ENCODE measurements around the gene CRYZ.

The CRYZ gene

DNA sequence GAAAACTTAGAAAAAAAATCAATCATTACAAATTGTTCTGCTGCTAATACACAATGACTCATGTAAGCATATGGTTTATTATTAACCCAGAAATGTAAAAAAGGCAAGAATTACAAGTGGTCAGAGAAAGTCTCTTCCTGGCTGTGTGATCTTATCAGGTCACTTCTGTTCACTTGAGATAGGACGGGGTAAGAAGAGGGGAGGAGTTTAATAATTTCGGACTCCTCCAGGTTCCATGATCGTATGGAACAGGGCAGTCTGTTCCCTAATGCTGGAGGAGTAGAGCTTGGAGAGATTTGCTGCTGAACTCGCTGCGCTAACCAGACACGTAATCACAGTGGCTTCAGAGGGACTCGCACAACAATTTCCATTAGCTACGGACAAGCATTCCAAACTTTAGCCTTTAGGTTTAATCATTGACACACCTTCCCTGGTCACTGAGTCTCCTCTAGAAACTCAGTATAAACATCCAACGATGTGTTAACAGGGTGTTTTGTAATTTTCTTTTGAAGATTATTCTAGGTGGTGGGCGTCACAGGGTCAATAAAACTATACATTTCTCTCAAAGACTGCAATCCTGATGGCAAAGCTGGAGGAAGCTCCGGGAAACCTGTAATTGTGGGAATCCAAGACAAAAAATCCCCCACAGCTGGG, 1.3 kb downstream of the CRYZ start:
- no peak for DNase-seq (ENCODE audit: low spot score)

DNA sequence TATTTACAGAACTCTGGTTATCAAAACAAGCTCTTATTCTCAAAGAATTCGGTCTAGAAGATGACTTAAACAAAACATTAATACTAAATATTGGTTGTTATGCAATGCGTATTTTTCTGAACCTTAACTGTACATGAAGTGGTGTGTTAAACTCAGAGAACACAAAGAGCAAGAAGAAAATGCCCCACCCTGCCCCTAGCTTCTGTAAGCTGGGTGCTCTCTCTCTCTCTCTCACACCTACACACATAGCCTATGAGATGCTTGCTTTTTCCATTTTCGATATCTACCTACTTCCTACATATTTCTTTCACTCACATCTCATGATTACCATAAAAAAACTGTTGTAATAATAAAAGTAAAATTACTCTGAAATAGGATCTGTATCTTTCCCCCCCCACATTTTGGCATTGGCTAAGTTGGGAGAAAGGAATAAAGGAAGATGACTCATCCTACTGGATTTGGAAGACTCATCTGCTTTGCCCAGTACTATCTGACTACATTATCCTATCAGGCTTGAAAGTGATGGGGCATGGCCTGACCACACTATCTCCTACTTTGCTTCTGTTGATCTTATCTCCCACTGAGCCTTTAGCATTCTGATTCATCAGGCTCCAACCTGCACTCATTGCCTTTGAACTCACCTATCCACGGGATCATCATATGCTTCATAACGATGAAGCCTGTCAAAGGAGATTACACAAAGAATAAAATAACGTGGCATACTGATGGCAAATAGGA, 2.9 kb downstream of the CRYZ start:
- peak; percentile 9 for DNase-seq (ENCODE audit: low spot score)

DNA sequence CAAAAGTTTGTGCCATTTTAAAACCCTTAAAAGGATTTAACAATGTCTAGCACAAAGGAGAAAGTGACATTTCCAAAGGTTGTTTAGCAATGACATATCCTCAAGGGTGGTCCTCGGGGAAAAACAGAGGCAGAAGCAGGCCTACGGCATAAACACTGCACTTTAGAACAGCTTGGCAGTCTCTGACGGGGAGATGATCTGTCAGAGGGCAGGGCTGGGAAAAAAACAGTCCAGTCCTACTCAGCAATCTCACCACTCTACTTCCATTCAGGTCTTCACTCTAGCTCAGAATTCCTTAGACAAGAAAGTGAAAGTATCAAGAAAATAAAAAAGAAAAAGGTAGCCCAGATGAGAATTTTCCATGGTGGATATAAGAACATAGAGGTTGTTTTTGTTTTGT, 4.1 kb downstream of the CRYZ start:
- DNase-seq (ENCODE audit: low spot score), result no peak

DNA sequence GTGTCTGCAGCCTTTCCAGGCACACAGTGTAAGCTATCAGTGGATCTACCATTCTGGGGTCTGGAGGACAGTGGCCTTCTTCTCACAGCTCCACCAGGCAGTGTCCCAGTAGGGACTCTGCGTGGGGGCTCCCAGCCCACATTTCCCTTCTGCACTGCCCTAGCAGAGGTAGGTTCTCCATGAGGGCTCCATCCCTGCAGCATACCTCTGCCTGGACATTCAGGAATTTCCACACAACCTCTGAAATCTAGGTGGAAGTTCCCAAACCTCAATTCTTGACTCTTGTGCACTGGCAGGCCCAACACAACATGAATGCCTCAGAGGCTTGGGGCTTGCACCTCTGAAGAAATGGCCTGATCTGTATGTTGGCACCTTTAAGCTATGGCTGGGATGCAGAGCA, 6.8 kb downstream of the CRYZ start:
- DNase-seq (ENCODE audit: low spot score), result no peak

DNA sequence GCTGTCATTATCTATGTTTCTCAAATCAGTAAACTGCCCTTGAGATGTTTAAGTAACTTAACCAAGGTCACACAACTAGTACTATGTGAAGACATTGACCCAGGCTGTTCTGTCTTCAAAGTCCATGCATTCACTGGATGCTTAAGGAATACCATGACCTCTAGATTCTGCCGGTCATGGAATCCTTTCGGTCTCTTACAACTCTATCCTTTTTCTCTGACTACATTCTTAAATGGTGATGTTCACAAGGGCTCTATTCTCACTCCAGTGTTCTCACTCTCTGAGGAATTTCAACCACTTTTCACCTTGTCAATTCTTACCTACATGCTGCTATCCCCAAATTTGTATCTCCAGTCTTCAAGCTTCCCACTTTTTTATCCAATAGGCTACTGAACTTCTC, 15.2 kb downstream of the CRYZ start:
- no peak for DNase-seq (ENCODE audit: low spot score)

DNA sequence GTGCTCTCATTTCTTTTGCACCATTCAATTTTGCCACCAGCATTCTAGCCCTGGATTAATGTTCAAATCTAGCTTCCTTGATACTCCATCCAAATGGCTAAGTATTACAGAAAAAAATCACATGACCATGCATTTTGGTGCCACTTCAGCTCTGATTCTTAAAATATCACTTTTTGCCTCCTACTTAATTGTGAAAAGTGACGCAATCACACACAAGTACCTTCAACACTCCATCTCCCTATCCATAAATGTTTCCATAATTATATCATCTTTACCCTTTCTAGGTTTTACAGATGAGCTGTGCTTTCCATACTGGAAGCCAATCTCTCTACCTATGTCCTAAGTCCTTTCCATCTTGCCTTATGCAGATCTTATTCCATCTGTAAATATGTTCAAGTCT, 16.0 kb downstream of the CRYZ start:
- no peak for DNase-seq (ENCODE audit: low spot score)

DNA sequence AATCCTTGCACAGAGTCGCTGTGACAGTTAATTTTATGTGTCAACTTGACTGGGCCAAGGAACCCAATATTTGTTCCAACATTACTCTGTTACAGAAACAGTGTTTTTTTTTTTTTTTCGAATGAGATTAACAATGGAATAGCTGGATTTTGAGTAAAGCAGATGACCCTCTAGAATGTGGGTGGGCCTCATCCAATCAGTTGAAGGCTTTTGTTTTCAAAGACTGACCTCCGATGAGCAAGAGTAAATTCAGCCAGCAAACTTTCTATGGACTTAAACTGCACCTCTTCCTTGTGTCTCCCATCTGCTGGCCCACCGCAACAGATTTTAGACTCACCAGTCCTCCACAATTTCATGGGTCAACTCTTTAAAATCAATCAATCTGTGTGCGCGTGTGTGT, 17.0 kb downstream of the CRYZ start:
- DNase-seq (ENCODE audit: low spot score), result no peak

DNA sequence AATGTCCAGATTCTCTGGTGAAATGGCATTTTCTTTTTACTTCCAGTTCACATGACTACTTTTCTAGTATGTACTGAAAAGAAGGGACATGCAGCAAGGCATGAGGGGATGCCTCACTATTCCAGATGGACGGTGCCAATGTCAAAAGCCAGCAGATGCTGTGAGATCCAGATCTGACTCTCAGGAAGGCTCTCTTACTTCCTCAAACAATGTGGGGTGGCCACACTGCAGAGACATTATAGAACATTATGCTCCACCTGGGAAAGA, 17.7 kb downstream of the CRYZ start:
- no peak for DNase-seq (ENCODE audit: low spot score)

DNA sequence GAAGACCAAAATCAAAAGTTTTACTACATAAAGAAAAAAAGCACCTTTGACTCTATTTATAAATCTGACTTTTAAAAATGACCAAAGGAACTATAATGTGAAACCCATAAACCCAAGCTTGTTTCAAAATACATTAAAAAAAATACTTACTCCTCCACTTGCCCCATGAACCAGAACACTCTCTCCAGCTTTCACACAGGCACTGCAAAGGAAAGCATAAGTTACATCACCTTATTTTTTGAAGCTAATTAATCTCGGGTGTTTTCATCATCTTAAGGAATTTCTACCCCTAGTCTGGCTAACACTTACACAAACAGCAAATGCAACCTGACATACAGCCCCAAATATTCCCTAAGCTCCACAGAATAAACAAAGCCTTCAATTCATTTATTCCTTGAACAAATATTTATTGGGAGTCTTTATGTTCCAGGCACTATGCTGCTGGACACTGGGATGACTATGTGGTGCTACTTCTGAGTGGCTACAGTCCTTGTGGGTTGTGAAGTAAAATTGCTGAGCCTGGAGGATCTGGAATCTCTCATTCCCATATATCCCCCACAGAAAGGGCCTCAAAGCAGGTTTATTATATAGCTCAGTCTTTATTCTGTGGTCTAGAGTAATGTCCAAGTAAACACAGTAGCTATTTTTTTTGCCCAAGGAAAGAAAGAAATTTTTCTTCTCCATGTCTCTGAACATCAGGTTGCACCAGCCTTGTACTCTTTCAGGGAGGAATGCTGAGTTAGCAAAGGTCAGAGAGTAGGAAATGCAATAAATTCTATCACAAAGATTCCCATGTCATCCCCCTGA, 18.2 kb downstream of the CRYZ start:
- DNase-seq (ENCODE audit: low spot score), result no peak

DNA sequence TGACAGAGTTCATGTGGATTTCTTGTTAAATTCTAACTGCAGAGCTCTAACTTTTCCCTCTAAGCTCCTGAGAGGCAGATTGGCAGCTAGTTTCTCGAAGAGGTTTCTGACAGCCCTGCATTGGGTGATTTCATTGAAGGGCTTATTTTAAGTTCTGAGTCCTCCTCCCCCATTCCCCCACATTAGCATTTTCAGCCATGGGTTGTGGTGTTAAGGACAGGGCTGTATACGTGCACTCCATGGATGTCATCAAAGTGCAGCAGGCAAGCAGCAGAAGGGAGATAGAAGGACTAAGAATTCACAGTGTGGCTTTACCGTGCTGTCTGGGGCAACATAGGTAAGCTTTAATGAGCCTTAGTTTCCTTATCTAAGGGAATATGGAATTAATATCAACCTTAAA, 19.0 kb downstream of the CRYZ start:
- no peak for DNase-seq (ENCODE audit: low spot score)

DNA sequence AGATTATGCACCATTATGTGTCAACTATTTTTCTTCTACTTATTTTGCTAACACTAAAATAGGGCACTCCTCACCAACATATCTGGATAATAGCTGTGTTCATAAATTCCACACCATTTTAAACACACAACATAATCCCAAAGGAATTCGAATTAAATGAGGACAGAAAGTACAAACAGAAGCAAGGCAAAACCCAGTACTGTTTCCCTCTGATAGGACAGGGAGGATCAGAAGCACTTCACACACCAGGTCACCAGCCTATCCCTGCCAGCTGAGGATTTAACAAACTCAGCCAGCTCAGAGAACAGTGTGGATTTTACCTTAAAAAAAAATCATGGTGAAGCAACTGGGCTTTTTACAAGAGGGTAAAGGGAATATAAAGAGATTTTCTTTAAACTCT, 20.0 kb downstream of the CRYZ start:
- no peak for DNase-seq (ENCODE audit: low spot score)

DNA sequence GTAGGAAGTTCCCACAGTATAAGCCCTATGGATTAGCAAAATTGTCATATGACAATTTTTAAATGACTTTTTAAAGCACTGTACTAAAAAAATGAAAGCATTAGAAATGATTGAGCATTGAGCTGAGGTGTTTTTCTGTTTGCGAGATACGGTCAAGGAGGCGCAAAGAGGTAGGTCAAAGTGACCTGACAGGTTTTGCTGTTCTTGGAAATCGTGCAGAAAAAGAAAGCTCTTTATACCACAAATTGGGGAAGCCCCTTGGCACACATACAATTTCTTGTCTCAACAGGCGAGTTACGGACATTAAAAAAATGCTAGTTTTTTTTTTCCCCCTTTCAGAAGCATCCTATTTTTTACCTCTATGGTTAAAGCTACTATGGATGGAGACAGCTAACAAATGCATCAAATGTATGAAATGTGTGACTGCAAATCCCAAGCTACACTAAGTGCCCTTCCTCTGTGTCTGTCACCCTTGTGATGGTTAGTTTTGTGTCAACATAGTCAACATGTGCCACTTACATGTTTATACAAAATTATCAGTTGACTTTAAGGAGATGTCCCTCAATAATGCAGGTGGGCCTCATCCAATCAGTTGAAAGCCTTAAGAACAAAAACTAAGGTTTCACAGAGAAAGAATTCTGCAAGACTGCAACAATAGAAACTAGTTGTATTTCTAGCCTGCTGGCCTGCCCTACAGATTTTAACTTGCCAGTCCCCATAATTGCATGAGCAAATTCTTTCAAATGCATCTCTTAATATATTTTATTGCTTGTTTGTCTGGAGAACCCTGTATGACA, 29.3 kb downstream of the CRYZ start:
- no peak for DNase-seq (ENCODE audit: low spot score)

DNA sequence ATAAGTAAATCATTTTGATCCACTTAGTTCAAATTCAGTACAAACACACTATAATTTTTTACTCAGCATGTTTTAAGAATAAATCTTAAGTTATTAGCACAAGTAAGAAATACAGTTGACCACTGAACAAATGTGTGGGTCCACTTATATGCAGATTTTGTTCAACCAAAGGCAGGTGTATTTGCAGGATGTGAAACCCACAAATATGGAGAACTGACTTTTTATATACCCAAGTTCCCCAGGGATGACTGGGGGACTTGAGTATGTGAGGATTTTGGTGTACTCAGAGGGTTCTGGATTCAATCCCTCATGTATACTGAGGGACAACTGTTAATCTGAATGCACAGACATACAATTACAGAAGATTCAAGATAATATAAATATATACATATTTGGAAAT, 33.5 kb downstream of the CRYZ start:
- DNase-seq (ENCODE audit: low spot score), result no peak

DNA sequence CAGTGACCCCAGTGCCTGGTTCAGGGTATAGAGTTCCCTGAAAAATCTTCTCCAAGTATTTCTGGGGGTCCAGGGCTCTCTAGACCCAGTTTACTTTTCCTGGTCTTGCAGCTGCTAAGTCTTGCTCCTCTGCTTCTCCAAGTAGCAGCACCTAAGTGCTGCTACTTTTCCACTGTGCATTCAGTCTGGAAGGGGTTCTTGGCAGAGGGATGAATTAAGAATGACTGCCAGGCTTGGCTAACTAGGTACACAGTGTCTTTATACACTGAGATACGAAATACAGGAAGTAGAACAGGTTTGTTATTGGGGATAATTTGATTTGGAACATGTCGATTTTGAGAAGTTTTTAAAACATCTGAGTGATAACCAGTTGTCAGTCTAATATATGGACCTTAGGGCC, 35.0 kb downstream of the CRYZ start:
- DNase-seq (ENCODE audit: low spot score), result no peak

DNA sequence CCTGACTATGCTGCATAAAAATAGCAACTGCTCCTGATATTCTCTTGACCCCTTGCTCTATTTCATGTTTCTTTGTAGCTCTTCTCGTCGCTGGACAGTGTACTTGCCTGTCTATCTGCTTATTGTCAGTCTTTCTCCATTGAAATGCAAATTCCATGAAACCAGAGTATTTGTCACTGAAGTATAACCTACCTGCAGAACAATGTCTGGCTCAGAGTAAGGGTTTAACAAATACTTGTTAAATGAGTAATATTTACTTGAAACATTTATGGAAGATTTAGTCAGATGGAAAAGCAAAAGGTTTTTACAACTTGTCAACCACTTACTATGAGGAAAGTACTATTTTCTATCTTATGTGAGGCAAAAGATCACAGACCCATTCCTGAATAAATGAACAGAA, 39.4 kb downstream of the CRYZ start:
- DNase-seq (ENCODE audit: low spot score), result no peak

DNA sequence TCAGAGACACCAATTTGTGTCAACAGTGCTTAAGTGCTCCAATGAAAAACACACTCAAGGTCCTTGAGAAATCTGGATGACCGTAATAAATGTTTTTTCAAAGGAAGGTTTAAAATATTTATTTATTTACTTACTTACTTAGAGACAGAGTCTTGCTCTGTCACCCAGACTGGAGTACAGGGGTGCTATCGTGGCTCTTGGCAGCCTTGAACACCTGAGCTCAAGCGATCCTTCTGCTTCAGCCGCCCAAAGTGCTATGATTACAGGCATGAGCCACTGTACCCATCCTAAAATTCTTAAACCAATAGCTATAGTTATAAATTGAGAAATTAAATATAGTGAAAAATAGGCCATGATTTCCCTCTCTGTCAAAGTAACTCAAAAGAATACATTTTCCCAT, 41.9 kb downstream of the CRYZ start:
- DNase-seq (ENCODE audit: low spot score), result no peak

DNA sequence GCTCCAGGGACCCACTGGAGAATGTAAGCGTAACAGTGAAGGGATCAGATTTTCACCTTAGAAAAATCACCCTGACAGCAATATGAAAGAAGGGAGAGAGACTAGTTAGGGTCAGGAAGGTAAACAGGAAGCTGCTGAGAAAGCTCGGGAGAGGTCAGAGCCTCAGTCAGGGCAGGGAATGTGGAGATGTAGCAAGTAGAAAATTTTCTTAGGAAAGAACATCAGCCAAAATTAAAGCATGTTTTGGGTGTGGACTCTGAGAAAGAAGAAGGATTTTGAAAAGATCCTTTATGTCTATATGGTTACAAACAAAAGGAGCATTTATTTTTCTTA, 42.5 kb downstream of the CRYZ start:
- DNase-seq (ENCODE audit: low spot score), result no peak

DNA sequence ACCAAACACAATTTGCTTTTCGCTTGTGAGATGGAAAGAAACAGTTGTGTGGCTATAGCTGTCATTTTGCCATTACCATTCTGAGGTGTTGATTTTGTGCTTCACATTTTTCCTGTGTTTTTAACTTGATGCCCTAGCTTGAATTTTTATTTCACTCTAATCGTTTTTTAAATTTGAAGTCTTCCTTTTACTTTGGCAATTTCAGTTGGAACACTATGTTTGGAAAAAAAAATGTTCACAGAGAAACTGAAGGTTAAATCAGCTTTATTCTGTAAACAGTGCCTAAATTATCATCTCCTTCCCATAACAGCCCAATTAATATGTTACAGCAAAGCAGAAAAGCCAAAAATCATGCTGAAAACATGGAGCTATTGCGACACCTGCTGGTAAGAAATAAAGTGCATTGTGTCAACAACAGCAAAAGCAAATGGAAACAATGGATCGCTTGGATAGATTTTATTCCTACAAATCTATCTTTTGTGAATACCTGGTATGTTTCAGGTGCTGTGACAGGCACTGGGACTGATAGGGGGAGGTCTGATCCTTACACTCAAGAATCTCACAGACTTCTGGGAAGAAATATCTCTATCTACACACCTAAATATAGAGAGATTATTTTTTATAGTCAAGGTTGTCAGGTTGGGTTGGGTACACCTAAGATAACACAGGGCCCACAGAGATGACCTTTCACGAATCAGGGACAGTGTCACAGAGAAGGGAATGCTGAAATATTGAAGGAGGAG, 43.1 kb downstream of the CRYZ start:
- DNase-seq (ENCODE audit: low spot score), result peak; percentile 54

DNA sequence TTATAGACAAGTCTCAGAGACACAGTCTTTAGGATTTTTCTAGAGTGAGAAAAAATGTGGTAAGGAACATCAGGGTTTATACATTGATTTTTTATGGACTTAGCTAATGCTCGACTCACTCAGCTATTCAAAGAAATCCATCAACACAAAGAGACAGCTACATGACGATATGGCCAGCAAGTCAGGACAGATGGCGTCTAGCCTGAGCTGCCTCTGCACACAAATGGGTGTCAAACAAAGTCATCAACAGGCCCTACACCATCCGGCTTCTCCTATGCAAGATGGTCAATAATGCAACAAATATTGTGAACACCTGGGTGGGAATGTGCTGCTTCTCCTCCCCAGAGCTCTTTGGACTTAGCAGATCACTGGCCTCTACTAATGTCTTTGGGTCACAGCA, 45.9 kb downstream of the CRYZ start:
- DNase-seq (ENCODE audit: low spot score), result no peak

DNA sequence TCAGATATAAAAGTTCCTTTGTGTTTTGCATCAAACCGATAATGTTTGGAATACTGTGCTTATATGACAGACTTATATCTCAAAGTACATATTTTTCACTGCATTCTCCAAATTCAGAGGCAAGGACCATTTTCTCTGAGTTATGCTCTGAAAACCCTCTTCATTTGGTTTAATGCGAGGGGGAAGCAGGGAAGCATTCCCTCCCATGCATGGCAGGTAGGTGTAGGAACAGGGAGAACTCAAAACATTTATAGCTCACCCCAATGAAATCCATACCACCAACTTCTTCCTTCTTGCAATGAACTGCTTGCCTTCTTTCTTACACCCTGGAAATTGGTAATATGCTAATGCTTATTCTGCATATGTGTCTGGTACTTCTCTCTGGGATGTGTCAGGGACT, 48.5 kb downstream of the CRYZ start:
- peak; percentile 56 for DNase-seq (ENCODE audit: low spot score)

DNA sequence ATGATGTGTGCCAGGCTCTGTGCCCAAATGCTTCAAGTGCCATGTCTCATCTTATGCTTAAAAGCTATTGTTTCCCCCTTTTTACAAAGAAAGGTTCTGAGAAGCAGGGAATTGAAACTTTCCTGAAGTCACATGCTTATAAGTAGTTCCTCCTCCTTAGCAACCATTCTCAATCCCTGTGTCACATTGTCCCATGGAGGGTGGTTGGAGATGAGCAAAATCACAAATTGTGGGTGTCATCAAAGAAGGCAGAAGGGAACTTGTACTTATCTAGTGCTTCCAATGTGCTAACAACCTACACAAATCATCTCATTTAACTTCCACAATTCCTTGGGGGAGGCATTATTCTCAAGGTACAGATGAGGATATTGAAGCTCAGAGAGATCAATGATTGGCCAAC, 49.2 kb downstream of the CRYZ start:
- DNase-seq (ENCODE audit: low spot score), result peak; percentile 81

DNA sequence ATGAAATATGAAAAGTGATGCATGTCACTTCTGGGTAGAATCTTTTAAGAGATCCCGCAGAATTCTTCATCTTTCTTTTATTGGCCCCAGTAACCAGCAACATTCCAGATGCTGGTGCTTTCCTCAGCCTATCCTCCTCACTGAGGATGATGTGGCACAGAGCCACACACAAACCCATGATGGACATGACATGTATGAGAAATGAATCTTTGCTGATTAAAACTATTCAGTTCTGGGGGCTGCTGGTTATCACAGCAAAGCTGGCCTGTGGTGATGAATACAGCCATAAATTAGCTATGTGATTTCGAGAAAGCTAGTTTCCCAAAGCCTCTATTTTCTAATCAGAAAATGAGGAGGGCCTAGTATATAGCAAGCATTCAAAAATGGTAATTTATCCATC, 51.0 kb downstream of the CRYZ start:
- no peak for DNase-seq (ENCODE audit: low spot score)

All from putamen (tissue), 1 donor.